HG02870 (cell line): ENCODE results near the gene FIBCD1.

ENCODE experiments used
- ATAC-seq: cut with Tn5 transposase; IDR thresholded peaks from one replicate; pipeline ENCODE4 v1.9.1; 2021; ENCODE audit warnings: mild to moderate bottlenecking, moderate library complexity; ENCODE audit not compliant: unreplicated experiment

FIBCD1 gene

DNA sequence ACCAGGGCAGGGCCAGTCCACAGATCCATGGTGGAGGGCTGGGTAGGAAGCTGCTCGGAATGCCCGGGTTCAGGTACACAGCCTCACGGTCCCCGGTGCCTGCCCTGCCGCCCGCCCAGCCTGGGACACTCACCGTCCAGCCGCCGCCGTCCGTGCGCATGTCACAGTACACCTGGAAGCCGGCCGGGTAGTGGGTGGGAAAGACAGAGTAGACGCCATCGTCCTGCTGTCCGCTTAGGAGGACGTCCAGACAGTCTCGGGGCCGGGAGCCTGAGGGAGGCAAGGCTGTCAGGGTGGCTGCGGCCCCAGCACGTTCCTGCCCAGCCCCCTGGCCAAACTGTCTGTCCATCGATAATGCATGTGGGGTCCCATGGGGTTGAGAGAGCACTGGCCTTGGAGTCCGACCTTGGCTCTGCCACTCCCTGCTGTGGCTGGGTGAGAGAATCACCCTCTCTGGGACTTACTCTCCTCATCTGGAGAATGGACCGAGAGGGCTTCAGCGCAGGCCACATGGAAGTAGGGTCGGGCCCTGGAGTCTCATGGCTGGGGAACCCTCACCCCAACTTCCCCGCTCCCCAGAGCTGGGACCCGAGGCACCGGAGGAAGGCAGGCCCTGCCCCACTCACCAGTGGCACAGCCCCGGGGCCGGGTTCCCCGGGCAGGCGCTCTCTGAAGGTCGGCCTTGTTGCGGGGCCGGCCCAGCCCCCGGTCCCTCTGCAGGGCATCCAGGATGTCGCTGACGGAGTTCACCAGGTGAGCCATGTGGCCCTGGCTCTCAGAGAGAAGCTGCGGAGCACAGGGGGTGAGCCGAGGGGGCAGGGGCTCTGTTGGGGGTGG is 15.2 kb downstream of the FIBCD1 start:
- no peak for ATAC-seq

DNA sequence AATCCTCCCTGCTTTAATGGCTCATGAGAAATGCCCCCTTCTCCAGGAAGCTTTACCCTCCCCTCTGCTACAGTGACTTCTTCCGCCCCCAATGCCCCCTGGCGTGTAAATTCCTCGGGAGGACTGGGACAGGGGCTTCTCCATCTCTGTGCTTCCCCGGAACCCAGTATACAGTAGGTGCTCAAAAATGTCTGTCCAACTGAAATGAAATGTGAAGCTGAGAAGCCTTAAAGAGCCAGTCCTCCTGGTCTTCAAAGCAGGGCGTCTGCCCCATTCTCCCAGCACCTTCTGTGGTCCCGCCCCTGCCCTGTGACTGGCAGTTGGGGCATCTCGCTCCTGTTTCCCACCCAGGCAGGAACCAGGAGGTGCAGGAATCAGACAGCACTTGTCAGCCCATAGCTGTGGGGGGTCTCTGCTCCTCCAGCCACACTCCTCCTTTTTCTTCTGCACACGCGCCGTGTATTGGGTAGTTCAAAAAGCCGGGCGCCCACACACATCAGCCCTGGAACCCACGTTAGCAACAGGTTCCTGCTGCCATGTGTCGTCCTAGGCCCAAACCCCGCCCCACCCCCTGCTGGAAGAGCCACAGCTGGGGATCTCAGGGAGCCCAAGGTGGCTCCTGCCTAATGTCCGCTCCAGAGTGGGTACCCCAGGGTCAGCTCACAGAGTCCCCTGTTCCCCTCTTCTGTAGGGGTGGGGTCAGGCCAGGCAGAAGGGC is 16.0 kb downstream of the FIBCD1 start:
- ATAC-seq, result no peak

- ATAC-seq, result no peak
Measured at GRCh38 chr9:130921989-130922892, 16.8 kb downstream of the FIBCD1 start.

GRCh38 chr9:130921300-130921988 is 17.6 kb downstream of the FIBCD1 start:
- no peak for ATAC-seq

- ATAC-seq, result no peak
Measured at GRCh38 chr9:130920762-130921299, 18.2 kb downstream of the FIBCD1 start.

DNA sequence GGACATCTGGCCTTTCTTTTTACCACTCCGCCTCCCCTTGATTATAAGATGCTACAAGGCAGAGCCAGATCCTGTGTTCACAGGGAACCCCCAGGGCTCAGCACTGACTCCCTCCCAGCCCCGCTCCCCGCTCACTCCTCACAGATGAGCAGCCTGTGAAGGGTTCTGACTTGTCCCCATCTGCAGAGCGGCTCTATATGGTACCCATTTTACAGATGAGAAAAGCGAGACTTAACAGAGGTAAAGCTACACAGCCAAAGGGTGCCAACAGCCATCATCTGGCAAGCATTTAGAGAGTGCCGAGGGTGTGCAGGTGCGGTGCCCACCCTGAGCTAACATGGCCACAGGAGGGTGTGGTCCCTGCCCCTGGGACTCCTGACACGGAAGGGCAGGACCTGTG is 18.8 kb downstream of the FIBCD1 start:
- ATAC-seq, result no peak

GRCh38 chr9:130919559-130920145 is 19.4 kb downstream of the FIBCD1 start:
- no peak for ATAC-seq

DNA sequence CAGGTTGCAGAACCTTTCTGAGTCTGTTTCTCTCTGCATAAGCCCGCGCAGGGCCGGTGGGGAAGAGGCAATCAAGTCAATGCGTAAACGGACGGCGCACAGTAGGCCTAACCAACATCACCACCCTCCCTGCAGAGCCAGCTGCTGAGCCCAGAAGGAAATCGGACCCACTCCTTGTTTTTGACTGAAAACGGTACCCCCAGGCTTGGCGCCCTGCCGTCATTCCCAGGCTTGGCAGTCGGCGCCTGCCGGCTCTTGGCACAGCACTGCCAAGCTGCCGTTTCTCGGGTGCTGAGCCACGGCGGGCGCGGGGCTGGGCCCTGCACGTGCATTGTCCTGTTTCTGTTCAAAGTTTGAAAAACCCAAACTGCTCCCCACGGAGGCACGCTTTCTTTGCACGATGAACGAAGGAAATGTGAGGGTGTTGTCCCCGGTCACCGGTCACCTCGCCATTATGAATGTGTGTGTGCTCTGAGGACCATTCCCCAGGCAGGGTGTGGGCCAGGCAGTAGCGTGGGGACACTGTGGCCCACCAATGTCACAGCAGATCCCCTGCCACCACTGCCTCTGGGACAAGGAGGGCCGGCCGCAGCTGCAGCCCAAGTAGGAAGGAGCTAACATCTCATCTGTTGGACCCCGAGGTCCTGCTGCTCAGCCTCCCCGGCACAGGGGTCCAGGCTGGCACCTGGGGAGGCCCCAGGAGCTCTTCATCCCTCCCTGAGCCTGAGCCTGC is 20.1 kb downstream of the FIBCD1 start:
- no peak for ATAC-seq

GRCh38 chr9:130918101-130918825 is 20.8 kb downstream of the FIBCD1 start:
- no peak for ATAC-seq

DNA sequence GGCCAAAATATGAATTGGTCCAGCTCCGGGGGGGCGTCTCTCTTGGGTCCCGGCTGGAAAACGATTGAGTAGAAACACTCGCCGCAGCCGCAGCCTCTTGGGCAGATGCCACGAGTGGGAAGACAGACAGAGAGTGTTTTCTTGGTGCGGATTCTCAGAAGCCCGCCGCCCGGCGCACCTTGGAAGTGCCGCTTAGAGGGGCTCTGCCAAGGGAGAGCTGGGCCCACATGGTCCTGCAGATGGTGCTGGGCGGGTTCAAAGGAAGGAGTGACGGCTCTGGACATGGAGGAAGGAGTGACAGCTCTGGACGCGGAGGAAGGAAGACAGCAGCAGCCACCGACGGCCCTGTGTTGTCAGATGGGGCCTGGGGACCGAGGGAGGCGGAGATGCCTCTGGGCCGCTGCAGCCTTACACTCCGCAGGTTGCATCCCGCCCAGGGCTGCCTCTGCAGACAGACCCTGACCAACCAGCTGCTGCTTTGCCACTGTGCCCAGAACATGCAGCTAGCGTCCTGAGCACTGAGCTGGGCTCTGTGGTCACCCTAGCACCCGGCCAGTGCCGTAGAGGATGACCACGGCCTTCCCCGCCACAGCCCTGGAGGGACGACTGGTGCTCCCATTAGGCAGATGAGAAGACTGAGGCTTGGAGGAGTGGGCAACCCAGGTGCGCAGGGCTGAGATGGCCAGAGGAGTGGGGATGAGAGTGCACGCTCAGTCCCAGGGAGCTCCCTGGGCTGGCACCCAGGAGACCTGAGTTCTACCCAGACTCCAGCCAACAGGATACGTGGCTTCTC is 21.7 kb downstream of the FIBCD1 start:
- ATAC-seq, result no peak

- no peak for ATAC-seq
Measured at GRCh38 chr9:130915096-130915447, 24.0 kb downstream of the FIBCD1 start.

- no peak for ATAC-seq
Measured at GRCh38 chr9:130914417-130915095, 24.5 kb downstream of the FIBCD1 start.

GRCh38 chr9:130913599-130914416 is 25.2 kb downstream of the FIBCD1 start:
- no peak for ATAC-seq

DNA sequence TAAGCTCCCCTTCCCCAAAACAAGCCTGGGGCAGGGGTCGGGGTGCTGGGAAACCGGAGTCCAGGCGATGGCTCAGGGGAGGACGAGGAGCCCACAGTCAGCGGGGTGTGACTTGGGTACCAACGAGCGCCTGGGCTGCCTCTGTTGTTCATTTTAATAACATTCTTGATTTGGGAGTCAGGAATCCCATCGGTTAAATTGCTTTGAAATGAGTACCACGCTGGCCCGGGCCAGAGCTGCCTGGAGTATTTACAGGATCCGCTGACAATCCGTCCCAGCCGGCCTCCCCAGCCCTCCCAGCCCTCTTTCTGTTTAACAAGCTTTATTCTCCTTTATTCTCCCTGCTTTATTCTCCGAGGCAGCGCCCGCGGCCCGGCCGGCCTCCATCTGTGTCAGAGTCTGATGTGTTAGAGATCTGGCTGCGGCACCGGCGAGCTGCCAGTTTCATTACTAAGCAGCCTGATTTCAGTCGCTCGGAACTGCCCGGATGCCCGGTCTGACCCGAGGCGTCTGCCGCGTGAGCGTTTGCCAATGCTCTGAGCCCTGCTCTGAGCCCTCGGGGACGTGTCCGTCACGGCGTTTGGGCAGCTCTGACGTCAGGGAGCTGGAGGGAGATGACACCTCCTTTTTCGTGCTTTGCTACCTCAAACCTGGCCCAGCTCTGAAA is 26.0 kb downstream of the FIBCD1 start:
- no peak for ATAC-seq

GRCh38 chr9:130911254-130912049 is 27.6 kb downstream of the FIBCD1 start:
- ATAC-seq, result no peak
